Rectal smooth muscle tissue (tissue), 1 donor: ENCODE results near the gene LVRN.

Source experiments
- H3K27ac ChIP-seq: one replicate; pipeline ENCODE4 v1.7.0; 2013; ENCODE audit warnings: low read depth, low read length, inconsistent platforms
- H3K27me3 ChIP-seq: one replicate; pipeline ENCODE4 v1.7.0; 2013; ENCODE audit warnings: low read length; ENCODE audit not compliant: control insufficient read depth, insufficient read depth
- H3K36me3 ChIP-seq: one replicate; pipeline ENCODE4 v1.7.0; 2013; ENCODE audit warnings: low read length; ENCODE audit not compliant: control insufficient read depth, insufficient read depth
- H3K4me1 ChIP-seq: one replicate; pipeline ENCODE4 v1.7.0; 2013; ENCODE audit warnings: low read length; ENCODE audit not compliant: control insufficient read depth, insufficient read depth
- H3K4me3 ChIP-seq: one replicate; pipeline ENCODE4 v1.7.0; 2013; ENCODE audit warnings: low read length
- H3K9ac ChIP-seq: one replicate; pipeline ENCODE4 v1.7.0; 2013; ENCODE audit warnings: low read length

Gene LVRN

GRCh38 chr5:115940080-115940810, 22.0 kb upstream of the LVRN start:
- Histone ChIP-seq H3K4me3 (no peak overlapping the region), H3K4me1 (no peaks in the 10 kb centered on the region), H3K9ac (no peak overlapping the region), H3K27me3 (no peaks in the 10 kb centered on the region), H3K27ac (no peak overlapping the region), H3K36me3 (no peaks in the 10 kb centered on the region)

GRCh38 chr5:115941051-115941675, 21.1 kb upstream of the LVRN start:
- Histone ChIP-seq H3K9ac (no peak overlapping the region), H3K4me1 (no peaks in the 10 kb centered on the region), H3K36me3 (no peaks in the 10 kb centered on the region), H3K27ac (no peak overlapping the region), H3K27me3 (no peaks in the 10 kb centered on the region), H3K4me3 (no peak overlapping the region)

- Histone ChIP-seq H3K9ac (no peak overlapping the region), H3K4me1 (no peaks in the 10 kb centered on the region), H3K27me3 (no peaks in the 10 kb centered on the region), H3K4me3 (no peak overlapping the region), H3K36me3 (no peaks in the 10 kb centered on the region), H3K27ac (no peak overlapping the region)
These were observed 17.8 kb upstream of the LVRN start for GRCh38 chr5:115944501-115944900.

- H3K27ac ChIP-seq = no peak overlapping the region
- H3K4me3 ChIP-seq = no peak overlapping the region
- H3K27me3 ChIP-seq = no peaks in the 10 kb centered on the region
- no peaks in the 10 kb centered on the region for H3K4me1 ChIP-seq
- no peaks in the 10 kb centered on the region for H3K36me3 ChIP-seq
- H3K9ac ChIP-seq = no peak overlapping the region
These were observed 15.6 kb upstream of the LVRN start for GRCh38 chr5:115946655-115947054.

GRCh38 chr5:115947260-115947659, 15.0 kb upstream of the LVRN start:
- no peak overlapping the region for H3K27ac ChIP-seq
- H3K4me1 ChIP-seq = no peaks in the 10 kb centered on the region
- no peaks in the 10 kb centered on the region for H3K27me3 ChIP-seq
- H3K9ac ChIP-seq = no peak overlapping the region
- H3K36me3 ChIP-seq = no peaks in the 10 kb centered on the region
- H3K4me3 ChIP-seq = no peak overlapping the region

- Histone ChIP-seq H3K4me3 (no peak overlapping the region), H3K4me1 (no peaks in the 10 kb centered on the region), H3K27ac (no peak overlapping the region), H3K36me3 (no peaks in the 10 kb centered on the region), H3K27me3 (no peaks in the 10 kb centered on the region), H3K9ac (no peak overlapping the region)
These were observed 14.2 kb upstream of the LVRN start for GRCh38 chr5:115948091-115948534.

- Histone ChIP-seq H3K27ac (no peak overlapping the region), H3K9ac (no peak overlapping the region), H3K36me3 (no peaks in the 10 kb centered on the region), H3K4me3 (no peak overlapping the region), H3K27me3 (no peaks in the 10 kb centered on the region), H3K4me1 (no peaks in the 10 kb centered on the region)
These were observed 13.2 kb upstream of the LVRN start for GRCh38 chr5:115949096-115949495.

- H3K4me3 ChIP-seq = no peak overlapping the region
- H3K27me3 ChIP-seq = no peaks in the 10 kb centered on the region
- no peak overlapping the region for H3K27ac ChIP-seq
- H3K36me3 ChIP-seq = no peaks in the 10 kb centered on the region
- H3K9ac ChIP-seq = no peak overlapping the region
- no peaks in the 10 kb centered on the region for H3K4me1 ChIP-seq
These were observed 9.7 kb upstream of the LVRN start for GRCh38 chr5:115952588-115952987.

GRCh38 chr5:115954144-115954543, 8.1 kb upstream of the LVRN start:
- no peak overlapping the region for H3K27ac ChIP-seq
- H3K4me1 ChIP-seq = no peaks in the 10 kb centered on the region
- H3K36me3 ChIP-seq = no peaks in the 10 kb centered on the region
- H3K9ac ChIP-seq = no peak overlapping the region
- H3K4me3 ChIP-seq = no peak overlapping the region
- H3K27me3 ChIP-seq = no peaks in the 10 kb centered on the region

GRCh38 chr5:115956957-115957356, 5.3 kb upstream of the LVRN start:
- Histone ChIP-seq H3K9ac (no peak overlapping the region), H3K4me1 (no peaks in the 10 kb centered on the region), H3K4me3 (no peak overlapping the region), H3K27ac (no peak overlapping the region), H3K27me3 (peaks cover 5% of the 10 kb centered on the region), H3K36me3 (no peaks in the 10 kb centered on the region)

GRCh38 chr5:115961381-115962238, 665 bp upstream of the LVRN start:
- Histone ChIP-seq H3K27ac (no peak overlapping the region), H3K27me3 (peaks cover 22% of the 10 kb centered on the region), H3K4me1 (no peaks in the 10 kb centered on the region), H3K36me3 (no peaks in the 10 kb centered on the region), H3K4me3 (peak overlapping the region; percentile 7), H3K9ac (no peak overlapping the region)

GRCh38 chr5:115962565-115963402, 509 bp downstream of the LVRN start:
- H3K27me3 ChIP-seq = peaks cover 22% of the 10 kb centered on the region
- no peak overlapping the region for H3K27ac ChIP-seq
- no peaks in the 10 kb centered on the region for H3K36me3 ChIP-seq
- H3K9ac ChIP-seq = no peak overlapping the region
- peak overlapping the region; percentile 52 for H3K4me3 ChIP-seq
- H3K4me1 ChIP-seq = no peaks in the 10 kb centered on the region
